SIG-M5 (cell line): Measurements from ENCODE around the gene GDF3.
"Not testable (repeated sequence)": the region's sequence is repeated elsewhere in the genome, so short reads cannot be mapped to it uniquely, and the experiment has no call there.

ENCODE experiments used
- DNase-seq: peaks from one replicate; lab custom pipeline; 2025; lab: John Stamatoyannopoulos, UW

The GDF3 gene

DNA sequence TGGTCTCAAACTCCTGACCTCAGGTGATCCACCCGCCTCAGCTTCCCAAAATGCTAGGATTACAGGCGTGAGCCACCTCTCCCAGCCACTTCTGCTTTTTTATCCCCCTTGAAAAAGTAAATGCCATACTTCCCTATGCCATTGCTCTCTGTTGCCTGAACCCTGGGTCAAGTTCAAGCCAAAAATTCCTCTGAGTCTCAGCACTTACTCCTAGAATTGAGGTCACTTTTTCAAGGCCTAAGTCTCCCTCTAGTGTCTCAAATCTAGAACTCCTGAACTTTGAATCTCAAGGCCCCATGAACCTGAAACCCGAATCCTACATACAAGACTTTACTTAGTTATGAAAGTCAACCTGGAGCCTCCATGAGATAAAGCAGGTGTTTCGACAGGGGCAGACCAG, 28.4 kb downstream of the GDF3 start:
- no peak for DNase-seq

DNA sequence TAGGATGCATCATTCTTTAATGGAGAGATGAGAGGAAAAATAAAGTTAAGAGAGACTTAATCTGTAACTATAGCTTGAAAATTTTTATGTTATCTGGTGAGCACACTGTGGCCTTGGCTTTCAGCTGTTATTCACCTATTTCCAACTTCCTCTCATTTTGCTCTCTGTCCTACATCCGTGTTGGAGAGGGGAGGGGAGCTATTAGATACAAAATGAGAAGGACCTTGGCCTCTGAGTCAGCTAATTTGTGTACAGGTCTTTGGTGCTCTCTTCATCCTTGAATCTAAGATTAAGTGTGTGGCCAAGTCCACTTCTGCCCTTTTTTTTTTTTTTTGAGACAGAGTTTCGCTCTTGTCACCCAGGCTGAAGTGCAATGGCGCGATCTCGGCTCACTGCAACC, 29.0 kb downstream of the GDF3 start:
- DNase-seq, result no peak

DNA sequence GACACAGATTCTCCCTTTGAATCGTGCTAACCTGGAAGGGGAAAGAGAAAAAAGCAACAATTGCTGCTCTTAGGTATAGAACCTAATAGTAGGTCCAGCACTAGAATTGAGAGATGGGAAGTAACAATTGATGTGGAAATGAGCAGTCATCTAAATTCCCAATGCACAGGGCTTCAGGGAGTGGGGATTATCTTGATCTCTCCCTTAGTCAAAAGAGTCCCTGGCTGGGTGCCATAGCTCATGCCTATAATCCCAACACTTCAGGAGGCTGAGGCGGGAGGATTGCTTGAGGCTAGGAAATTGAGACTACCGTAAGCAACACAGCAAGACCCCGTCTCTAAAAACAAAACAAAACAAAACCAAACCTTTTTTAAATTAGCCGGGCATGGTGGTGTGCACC, 33.8 kb downstream of the GDF3 start:
- DNase-seq, result no peak

DNA sequence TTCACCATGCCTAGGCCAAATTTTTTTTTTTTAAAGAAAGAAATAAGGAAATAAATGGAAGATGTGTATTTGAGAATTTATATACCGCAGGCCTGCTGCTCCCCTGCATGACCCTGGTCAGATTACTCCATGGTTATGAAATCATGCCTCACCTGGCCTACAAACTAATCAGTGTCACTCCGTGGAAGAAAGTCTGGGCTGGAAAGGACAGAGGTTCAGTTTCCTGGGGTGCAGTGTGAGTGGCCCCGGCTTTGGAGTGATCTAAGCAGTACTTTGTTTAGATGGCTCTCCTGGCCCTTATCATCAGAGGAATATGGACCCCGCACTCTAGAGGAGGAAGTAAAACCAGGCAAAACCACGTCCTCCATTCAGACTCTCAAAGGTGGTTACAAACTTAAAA, 39.5 kb downstream of the GDF3 start:
- no peak for DNase-seq

DNA sequence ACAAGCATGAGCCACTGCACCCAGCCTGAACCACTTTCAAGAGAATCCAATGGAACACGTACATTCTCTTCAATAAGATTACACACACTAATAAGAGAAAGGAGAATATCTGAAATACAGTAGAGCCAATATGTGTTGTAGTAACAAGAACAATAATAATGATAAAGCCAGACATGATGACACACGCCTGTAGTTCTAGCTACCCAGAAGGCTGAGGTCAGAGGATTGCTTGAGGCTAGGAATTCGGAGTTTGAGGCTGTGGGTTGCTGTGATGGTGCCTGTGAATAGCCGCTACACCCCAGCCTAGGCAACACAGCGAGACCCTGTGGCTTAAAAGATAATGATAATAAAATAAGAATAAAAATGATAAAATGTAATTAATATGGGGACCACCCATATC, 45.5 kb downstream of the GDF3 start:
- no peak for DNase-seq

DNA sequence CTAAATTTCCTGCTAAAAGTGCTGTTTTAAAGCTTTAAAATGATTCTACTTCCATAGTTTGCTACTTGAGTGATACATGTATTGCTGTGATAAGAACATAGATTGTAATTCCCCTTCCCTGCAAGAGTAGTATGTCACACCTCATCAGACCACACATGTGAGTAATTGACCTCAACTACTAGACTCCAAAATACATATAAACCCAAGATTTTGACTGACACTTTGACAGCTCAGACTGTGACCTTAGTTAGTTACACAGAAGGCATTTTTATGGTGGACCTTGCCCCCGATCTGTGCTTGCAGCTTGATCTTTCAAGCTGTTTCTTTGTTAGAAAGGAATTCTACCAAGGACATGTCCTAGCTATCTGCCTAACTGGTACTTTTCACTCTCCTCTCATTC, 48.5 kb downstream of the GDF3 start:
- no peak for DNase-seq

DNA sequence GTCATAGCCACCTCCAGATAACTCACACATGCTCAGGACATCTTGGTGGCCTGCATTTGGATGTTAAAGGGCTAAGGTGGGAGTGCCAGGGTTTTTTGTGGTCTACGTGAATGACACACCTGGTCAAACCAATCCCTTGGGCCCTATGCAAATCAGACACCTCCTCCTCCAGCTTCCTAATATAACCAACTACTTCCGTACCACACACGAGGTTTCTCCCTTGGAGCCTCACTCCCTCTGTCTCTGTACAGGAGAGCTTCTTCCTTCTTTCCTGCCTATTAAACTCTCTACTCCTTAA, 49.4 kb downstream of the GDF3 start:
- no peak for DNase-seq

DNA sequence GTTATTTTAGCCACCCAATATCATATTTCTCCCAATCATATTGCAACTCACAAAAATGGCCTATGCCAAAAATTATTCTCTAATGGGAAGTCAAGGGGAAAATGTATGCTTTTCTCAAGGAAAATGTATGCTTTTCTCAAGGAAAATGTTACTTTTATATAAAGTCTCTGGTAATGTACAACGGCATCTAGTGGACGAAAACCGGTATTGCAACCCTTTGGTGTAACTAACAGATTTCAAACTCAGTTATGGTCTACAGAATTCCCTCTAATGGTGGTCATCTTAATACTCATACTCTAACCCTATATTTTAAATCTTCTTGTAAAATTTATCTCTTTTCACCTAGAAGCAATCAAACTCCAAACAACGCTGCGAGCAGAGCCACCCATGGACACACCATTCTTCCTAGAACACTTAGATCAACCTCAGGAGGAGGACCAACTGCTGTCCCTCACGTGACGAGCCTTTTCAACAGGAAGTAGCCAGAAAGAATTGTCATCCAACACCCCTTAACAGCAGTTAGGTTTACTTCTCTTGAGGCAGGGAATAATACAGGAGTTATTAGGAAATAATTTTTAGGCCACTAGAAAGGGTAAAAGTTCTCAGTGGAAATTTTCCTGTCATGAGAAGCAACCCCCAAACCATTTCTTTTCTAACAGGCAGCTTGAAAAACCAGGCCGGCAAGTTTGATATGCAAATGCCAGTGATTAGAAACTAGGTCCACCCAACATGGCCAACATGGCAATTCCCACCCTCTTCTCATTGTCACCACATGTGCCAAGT, 50.0 kb downstream of the GDF3 start:
- DNase-seq, result no peak

DNA sequence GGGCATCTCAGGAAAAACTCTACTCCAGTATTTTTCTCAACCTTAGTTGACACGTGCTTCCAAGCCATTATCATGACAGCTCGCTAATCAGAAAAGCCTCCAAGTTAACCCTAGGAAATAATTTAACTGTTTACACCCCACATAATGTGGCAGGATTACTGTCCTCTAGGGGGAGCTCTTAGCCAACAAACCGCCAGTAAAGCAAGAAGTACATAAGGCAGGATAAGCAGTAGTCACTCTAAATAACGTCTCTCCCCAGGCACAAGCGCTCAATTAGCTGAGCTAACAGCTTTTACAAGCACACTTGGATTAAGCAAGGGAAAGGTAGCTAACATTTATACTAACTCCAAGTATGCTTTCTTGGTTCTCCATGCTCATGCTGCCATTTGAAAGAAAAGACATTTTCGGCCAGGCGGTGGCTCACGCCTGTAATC, 52.7 kb downstream of the GDF3 start:
- DNase-seq, result no peak

DNA sequence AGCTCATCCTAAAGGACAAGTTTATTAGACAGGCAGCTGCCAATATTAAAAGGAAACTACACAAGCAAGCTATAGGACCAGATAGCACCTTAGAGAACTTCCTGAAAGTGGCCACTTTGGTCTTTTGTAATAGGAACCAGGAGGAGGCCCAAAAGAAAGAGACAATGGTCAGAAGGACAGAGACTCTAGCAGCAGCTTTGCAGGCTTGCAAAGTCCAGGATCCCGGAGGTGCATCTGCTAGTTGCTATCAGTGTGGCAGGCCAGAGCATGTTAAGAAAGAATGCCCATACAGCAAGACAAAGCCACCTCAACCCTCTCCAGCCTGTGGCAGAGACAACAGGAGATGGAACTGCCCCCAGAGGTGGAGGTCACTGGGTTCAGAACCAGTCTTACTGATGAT, 53.3 kb downstream of the GDF3 start:
- DNase-seq, result no peak

DNA sequence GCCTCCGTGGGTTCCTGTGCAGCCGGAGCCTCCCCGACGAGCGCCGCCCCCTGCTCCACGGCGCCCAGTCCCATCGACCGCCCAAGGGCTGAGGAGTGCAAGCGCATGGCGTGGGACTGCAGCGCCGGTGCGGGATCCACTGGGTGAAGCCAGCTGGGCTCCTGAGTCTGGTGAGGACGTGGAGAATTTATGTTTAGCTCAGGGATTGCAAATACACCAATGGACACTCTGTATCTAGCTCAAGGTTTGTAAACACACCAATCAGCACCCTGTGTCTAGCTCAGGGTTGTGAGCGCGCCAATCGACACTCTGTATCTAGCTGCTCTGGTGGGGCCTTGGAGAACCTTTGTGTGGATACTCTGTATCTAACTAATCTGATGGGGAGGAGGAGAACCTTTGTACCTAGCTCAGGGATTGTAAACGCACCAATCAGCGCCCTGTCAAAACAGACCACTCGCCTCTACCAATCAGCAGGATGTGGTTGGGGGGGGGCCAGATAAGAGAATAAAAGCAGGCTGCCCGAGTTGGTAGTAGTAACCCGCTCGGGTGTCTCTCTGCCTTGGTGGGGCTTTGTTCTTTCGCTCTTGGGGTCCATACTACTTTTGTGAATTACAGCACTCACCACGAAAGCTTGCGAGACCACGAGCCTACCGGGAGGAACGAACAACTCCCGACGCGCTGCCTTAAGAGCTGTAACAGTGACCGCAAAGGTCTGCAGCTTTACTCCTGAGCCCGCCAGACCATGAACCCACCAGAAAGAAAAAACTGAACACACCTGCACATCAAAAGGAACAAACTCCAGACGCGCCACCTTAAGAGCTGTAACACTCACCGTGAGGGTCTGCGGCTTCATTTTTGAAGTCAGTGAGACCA, 55.2 kb downstream of the GDF3 start:
- DNase-seq, result not testable (repeated sequence)
